SK-MEL-5 (cell line): Measurements from ENCODE around the gene TMEM164. TPM values are rescaled to one million over a fixed set of nuclear protein-coding genes. Genes with fewer than 3 reads are reported as not detected.
A peak's percentile ranks its signal among the peaks of the same experiment; 100 is the strongest.

Experiments used
- DNase-seq: peaks from one replicate; pipeline ENCODE4 v3.0.0-alpha.2; 2016; ENCODE audit warnings: low read depth, low spot score
- in situ Hi-C: cut with HindIII; loops from 2 replicates; pipeline ENCODE4 v1.10.0; 2016; ENCODE audit warnings: low sequenced_read_pairs, high pct_unique_total_duplicates, low pct_unique_long_range_greater_than_20kb
- total RNA-seq: library from RNA; depleted of rRNA; stranded (reverse); fragments of >200 nt; shearing (Covaris generic); gene quantifications from 2 replicates; pipeline ENCODE4 v1.2.3, GENCODE V29; 2014

The TMEM164 gene
- total RNA-seq, 1 experiment from 2014 or later = 19.5 TPM

DNA sequence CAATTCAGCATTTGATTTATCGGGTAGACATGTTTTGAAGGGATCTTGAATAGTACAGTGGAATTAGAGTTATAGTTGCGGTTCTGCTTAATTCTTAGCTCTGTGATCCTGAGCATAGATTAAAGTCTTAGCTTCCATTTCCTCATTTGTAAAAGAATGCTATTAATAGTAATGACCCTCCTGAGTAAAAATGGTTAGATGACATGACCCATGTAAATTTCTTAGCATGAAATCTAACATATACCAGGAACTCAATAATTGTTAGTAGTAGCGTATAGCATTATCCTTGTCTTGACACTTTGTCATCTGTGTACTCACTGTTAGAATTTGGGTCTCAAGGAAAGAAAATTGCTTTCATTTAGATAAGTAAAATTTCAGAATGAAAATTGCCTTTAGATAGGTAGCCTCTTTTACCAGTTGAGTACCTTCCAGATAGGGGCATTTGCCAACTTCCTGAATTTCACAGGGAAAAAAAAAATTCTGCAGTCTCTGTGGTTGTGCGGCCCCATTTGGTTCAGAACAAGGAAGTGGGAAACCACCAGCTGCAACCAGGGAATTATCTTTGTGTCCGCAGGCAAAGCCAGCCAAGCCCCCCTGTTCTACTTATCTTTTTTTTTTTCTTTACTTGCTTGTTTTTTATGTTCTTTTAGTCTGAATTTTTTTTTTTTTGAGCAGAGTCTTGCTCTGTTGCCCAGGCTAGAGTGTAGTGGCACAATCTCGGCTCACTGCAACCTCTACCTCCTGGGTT is 86.9 kb downstream of the TMEM164 start:
- in situ Hi-C loops = no loop called here
- no peak for DNase-seq

DNA sequence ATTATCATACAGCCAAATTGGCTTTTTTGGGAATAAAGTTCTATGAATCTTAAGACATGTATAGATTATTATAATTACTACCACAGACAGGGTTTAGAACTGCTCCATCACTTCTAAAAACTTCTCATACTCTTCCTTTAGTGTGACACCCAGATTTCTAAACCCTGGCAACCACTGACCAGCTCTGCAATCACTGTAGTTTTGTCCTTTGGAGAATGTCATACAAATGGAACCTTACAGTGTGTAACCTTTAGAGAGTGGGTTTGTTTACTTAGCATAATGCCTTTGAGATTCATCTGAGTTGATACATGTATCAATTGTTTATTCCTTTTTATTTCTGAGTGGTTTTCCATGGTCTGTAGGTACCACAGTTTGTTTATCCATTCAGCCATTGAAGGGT is 95.0 kb downstream of the TMEM164 start:
- in situ Hi-C loops = no loop called here
- DNase-seq = no peak

DNA sequence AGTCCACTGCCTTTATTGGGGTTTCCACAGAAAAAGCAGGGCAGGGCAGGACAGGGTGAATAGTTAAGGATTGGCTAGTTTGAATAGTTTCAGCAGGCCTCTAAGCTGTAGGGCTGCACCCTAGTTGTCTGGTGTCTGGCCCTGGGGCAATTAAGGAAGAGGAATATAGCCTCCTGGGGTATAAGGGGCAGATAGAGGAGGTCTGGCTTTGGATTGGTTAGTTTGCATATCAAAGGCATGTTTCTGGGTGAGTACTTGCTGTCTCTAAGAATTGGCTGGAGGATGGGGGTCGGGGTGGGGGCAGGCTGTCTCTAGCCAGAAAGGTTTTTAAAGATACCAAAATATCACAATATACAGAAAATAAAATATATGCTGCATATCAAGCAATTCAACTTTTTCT is 100.4 kb downstream of the TMEM164 start:
- no peak for DNase-seq
- in situ Hi-C loops = no loop called here

DNA sequence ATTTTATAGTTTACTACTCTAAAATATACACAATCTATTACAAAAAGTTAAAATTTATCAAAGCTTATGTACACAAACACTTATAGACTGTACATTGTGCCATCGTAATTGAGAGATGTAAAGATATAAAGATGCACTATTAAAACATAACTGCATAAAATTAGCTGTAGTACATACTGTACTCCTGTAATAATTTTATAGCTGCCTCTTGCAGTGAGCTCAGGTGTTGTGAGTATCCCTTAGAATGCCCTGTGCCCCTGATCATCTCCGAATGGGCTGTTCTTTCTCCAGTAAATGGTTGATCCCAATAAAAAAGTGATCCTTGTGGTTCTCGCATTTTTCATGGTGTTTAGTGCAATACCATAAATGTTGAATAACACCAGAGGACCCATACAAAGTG is 101.2 kb downstream of the TMEM164 start:
- in situ Hi-C loops = no loop called here

DNA sequence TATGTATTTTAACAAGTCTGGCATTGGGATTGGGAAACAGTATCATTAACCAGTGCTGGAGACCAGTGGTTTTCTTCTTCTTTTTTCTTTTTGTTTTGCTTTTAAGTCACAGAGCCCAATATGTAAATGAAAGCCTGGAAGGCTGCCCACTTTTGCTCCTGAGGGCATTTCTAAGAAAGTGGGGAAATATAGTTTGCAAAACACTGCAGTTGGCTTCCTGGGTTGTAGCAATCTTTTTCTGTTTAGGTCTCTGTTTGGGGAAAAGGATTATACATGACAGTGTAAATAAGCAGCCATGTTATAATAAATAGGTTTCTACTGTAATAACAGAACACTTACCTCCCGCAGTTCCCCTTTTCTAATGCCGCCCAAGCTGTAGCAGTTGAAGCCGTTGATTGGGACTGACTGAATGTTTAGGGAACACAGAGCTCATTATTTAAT is 105.5 kb downstream of the TMEM164 start:
- no peak for DNase-seq
- in situ Hi-C loops = no loop called here

More for the DNA sequence above, 101.2 kb downstream of the TMEM164 start:
- DNase-seq = no peak

DNA sequence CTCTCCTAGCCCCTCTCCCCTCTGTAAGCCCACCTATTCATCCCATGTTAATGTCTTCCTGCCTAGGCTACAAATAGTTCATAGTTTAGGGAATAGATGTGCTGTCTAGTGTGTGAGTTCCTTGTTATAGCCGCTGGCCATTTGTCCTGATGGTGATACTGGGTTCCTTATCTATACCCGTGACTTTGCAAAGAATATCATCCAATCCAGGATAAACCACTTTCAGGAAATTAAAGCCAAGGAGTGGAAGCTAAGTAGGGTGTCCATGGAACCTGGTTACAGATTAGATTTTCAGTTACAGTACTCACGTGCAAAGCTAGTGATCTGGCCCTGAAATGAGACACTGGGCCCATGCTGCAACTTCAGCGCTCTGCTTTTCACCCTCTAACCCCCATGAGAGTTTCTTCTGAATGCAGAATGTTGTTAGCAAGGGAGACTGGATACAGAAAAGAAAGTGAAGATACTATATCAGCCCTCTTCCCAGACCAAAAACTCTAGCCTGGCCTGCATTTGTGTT is 111.4 kb downstream of the TMEM164 start:
- DNase-seq = no peak
- in situ Hi-C loops = no loop called here

DNA sequence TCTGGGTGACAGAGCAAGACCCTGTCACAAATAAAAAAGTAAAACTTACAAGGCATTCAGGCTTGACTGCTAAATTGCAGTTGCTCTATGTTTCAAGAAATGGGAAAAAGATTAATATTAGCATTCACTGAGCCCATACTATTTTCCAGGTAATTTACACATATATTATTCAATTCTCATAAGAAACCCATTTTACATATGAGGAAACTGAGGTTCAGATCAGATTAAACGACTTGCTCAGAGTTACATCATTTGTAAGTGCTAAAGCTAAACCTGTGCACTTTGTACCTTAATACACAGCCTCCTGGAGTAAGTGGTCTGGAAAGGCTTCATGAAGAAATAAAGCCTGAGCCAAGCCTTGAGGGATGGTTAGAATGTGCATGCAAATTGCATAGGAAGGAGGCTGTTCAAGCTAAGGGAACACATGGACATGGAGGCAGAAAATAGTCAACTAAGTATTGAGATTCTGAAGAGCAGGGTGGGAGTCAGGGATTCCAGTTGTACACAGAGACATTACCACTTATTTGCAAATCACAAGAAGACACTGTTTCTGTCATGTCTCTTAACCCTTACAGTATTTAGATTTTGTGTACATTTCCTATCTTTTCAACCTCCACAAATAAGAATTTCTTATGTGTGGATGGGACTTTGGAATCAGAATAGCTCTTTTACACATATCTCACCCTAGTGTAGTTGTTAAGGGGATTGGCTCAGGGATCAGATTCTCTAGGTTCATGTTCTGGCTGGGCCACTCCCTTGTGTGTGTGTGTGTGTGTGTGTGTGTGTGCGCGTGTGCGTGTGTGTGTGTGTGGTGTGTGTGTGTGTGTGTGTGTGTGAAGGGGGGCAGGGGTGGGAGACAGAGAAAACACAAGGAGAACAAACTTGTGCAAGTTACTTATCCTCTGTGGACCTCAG is 113.4 kb downstream of the TMEM164 start:
- in situ Hi-C loops = no loop called here
- DNase-seq = no peak

DNA sequence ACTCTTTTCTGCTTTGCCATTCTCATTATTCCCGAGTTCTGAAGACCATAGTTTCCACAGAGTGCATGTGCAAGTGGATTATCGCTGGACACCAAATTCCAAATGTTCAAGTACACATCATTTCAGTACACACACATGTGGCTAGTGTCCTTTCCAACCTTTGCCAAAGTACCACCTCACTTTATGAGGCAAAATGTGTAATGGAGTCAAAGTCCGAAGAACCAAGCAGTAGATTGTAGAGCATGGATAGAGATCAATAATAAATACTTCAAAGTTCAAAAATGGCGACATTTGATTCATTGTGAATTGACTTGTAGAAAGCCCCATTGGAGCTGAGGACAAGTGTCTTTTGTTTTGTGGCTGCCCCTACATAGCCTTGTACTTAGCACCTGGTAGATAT is 115.6 kb downstream of the TMEM164 start:
- in situ Hi-C loops = no loop called here
- no peak for DNase-seq

DNA sequence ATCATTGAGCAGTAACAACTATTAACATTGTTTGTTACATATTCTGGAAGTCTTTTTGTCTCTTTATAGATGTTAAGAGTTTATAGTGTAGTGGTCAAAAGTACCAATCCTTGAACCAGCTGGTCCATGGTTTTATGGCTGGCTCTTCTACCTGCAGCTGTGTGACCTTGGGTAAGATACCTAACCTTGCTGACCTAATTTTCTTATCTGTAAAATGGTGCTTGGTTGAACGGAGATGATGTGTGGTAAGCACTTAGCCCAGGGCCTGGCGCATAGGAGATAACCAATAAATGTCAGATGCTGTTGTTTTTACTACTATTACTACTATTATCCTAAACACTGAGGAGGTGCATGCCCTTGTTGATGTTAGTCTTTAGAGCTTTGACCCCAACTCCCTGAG is 116.6 kb downstream of the TMEM164 start:
- no peak for DNase-seq
- in situ Hi-C loops = no loop called here

DNA sequence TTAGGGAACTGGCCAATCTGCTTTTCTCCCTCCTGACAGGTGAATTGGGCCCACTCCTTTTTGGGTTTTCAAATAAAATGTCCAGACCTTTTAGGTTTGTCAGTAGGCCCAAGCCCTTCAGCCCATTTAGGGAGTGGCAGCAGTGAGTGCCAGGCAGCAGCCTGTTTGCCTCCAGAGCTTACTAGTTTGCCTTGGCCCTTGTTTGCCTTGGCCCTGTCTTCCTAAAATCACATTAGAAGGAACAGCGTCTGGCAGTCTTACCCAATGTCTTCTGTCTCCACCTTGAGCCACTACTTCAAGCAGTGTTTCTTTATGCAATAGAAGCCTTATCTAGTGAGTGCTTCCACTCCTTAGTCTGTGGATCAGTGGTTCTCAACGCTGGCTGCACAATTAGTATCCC is 117.1 kb downstream of the TMEM164 start:
- in situ Hi-C loops = no loop called here
- DNase-seq = no peak

DNA sequence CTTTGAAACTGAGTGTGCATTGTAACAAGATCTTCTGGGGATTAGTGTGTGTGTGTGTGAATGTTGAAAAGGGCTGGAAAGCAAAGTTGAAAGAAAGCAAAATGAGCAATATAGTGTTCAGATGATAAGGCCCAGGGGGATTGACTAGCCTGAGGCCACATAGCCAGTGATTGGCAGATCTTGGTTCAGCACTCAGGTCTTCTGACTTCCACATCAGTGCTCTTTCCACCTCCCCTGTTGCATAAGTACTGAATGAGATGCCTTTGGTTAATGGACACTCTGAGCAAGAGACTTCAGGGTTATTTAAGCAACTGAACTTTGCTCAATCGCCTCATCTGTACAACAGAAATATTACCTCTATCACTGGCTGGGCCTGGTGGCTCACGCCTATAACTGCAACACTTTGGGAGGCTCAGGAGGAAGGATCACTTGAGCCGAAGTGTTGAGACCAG is 120.4 kb downstream of the TMEM164 start:
- in situ Hi-C loops = no loop called here
- DNase-seq = peak; percentile 26

DNA sequence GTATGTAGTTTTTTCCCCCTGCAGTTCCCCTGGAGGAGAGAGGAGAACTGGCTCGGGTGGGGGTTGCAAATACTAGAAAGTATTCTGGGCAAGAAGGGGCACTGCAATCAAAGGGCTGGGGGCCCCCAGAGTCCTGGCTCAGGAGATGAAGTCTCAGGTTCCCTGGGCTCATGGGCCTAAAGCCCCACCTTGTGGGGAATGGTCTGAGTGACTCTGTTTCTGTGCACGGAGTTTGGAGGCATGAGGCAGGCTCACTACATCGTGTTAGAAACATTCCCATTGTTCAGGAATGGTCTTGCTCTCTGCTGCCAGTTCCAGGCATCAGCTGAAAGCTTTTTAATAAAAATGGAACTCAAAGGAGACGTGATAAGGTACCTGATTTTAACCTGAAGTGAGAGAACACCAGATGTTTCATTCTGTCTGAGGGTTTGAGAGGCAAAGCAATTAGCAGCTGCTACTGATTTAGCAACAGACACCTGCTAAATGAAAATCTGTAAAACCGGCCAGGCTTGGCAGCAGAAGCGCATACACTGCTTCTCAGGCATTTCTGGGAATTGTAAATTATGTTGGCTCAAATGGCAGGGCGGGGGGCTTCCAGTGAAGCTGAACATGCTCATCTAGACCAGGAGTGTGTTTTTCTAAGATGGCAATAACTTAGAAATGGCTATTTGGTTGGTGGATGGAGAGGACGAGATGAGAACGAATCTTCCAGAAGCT is 122.7 kb downstream of the TMEM164 start:
- DNase-seq = peak; percentile 14

DNA sequence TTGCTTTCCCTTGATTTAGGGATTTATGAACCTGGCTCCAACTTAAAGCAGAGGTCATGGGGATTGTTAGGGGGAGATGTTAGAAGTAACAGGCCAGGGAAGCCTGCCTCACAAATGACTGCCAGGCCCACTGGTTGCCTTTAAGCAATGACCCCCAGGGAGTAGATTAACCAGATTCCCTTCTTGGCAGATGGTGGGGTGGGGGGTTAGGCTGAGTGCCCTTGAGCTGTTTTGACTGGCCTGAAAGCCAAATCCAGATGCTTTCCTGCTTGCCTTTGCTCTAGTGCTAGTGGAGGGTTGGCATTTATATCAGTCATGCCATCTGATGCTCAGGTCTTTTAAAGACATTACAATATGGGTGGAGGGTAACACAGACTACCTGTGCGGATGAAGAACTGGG is 128.1 kb downstream of the TMEM164 start:
- no peak for DNase-seq
- in situ Hi-C loops = no loop called here

More for the DNA sequence above, 122.7 kb downstream of the TMEM164 start:
- in situ Hi-C loops = no loop called here

DNA sequence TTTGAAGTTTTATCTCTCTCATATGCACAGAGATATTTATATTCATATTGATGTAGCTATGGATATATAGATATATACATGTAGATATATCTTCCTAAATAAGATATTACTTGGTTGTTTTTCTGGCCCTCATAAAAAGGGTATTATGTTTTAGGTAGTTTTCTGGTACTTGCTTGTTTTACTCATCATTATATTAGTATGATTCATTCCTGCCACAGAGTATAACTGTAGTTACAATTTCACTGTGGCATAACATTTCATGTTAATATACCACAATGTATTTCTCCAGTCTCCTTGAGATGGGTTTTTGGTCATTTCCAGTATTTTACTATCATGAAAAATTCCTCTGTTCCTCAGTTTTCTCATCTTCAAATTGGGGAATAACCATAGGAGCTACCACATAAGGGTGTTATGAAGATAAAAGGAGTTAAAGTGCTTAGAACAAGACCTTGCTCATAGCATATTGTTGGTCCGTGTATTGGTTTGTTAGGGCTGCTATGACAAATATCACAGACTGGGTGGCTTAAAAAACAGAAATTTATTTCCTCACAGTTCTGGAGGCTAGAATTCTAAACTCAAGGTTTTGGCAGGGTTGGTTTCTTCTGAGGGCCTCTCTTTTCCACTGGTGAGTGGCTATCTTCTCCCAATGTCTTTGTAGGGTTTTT is 129.7 kb downstream of the TMEM164 start:
- no peak for DNase-seq
- in situ Hi-C loops = no loop called here

DNA sequence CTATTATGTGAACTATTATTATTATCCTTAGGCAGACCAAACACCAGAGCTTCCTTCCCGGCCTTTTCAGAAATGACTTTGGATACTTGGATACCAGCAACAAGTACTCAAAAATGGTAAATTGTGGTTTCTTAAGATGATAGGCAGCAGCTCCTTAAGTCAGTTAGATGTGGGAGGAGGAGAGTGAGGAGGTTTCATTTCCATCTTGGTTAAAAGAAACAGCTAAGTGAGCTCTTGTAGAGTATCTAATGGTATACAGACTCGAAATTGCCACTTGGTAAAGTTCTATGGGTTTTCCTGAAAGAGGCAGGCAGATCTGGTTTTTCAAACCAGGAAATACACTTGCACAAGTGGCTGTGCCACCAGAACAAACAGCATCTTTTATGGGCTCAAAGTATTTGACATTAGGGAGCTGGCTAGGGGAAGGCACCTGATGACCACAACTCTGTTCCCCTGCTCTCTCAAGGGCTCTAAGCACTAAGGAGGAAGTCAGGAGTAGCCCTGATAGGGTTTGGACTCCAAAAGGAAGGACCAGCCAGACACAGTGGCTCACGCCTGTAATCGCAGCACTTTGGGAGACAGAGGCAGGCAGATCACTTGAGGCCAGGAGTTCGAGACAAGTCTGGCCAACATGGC is 130.9 kb downstream of the TMEM164 start:
- no peak for DNase-seq
- in situ Hi-C loops = no loop called here

DNA sequence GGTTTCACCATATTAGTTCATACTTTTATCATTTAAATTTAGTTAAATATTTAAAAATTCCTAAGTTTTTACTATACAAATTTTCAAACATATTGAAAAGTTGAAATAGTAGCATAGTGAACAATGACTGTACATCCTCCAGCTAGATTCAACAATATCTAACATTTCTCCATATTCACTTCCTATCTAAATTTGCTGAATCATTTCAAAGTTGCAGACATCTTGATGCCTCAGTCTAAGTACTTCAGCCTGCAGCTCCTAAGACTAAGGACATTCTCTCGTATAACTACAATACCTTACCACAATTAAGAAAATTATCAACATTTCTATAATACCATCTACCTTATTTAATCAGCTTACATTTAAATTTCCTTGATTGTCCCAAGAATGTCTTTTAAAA is 132.7 kb downstream of the TMEM164 start:
- DNase-seq = no peak
- in situ Hi-C loops = no loop called here

DNA sequence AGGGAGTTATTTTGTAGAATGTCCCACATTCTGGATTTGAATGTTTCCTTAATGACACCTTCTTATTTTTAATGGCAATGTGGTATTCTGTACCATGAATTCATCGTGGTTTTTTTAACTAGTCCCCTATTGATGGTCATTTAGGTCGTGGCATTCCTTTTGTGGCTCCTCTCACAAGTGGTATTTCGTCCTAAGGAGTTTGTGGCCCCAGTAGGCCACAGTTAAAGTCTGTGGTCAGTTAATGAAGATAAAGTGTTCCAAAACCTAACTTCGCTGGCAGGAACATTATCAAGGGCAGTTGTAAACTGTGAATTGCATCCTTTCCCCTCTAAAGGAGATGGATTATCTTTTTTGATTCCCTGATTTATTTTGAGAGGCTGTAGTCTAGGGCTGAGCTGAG is 133.2 kb downstream of the TMEM164 start:
- in situ Hi-C loops = no loop called here
- no peak for DNase-seq
